ENCODE measurements around the gene FGFR1OP2. TPM values are rescaled to one million over a fixed set of nuclear protein-coding genes. Genes with fewer than 3 reads are reported as not detected.

Gene FGFR1OP2
- total RNA-seq, 2 experiments from 2014 or later = 72.4 to 75.1 TPM

DNA sequence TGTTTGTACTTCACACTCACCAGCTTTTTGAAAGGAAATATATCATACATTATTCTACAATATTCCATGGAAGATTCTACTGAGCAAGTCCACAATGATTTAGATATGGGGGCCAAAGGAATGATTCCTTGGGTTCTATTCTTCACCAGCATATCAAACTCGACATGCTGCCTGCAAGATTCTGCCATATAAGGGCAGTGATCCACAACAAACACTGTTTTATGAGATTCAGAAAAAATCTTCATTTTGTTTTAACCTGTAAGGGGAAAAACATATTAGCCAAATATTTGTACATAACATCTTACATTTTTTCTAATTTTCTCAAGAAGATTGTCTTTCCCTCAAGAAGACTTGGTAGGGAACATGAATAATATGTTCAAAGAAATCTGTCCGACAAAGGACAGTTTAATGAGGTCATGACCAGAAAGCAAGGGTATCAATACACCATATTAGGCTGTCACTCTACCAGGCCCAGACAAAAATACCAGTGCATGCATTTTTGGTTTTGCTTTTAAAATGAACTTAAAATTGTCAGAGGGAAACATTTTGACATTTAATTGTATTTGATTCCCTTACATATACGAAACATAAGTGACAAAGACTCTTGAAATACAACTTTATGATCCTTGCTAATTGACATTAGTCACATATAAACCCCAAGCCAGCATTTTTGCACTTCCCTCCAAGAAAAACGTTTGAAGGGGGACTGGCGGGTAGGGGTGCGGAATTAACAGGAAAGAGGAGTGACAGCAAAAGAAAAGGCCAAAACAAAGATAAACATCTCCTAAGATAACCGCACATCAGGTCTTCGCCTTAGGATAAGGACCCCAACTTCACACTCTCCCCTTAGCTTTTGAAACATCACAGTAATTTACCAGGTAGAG is 1.5 kb upstream of the FGFR1OP2 start:
- ATAC-seq (no peak), DNase-seq (peak; percentile 32)
- ChIA-PET POLR2A (interaction anchor here (0.9 to 1.7 kb wide), 3 partner anchors 77 to 84 kb away, joined by 3 to 5 read pairs (median 4); partner anchors contain the start of gene TM7SF3), CTCF (interaction anchor here (1.0 to 2.8 kb wide), 5 partner anchors 35 to 79 kb away, joined by 3 to 12 read pairs (median 6); partner anchors contain the start of gene TM7SF3)
- intact Hi-C loops (cut with micrococcal nuclease) = loop anchor here (2.0 to 5.0 kb wide), 2 partner anchors 36 to 78 kb away; partner anchors contain the start of gene TM7SF3
- Mint-ChIP-seq H3K4me1 (ENCODE audit: low read depth) (peaks cover 52% of the 10 kb centered on the region), H3K36me3 (ENCODE audit: low read depth) (peaks cover 53% of the 10 kb centered on the region), H3K4me3 (peak overlapping the region; percentile 98), H3K27me3 (no peaks in the 10 kb centered on the region), H3K27ac (peak overlapping the region; percentile 99), H3K9me3 (no peaks in the 10 kb centered on the region)
- TF ChIP-seq, protein P1, sequence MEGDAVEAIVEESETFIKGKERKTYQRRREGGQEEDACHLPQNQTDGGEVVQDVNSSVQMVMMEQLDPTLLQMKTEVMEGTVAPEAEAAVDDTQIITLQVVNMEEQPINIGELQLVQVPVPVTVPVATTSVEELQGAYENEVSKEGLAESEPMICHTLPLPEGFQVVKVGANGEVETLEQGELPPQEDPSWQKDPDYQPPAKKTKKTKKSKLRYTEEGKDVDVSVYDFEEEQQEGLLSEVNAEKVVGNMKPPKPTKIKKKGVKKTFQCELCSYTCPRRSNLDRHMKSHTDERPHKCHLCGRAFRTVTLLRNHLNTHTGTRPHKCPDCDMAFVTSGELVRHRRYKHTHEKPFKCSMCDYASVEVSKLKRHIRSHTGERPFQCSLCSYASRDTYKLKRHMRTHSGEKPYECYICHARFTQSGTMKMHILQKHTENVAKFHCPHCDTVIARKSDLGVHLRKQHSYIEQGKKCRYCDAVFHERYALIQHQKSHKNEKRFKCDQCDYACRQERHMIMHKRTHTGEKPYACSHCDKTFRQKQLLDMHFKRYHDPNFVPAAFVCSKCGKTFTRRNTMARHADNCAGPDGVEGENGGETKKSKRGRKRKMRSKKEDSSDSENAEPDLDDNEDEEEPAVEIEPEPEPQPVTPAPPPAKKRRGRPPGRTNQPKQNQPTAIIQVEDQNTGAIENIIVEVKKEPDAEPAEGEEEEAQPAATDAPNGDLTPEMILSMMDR (IDR thresholded peaks at IDR 0.05) = no peak

- TF ChIP-seq, protein P1 (IDR thresholded peaks at IDR 0.05) = no peak
- peaks cover 51% of the 10 kb centered on the region for H3K4me1 Mint-ChIP-seq (ENCODE audit: low read depth)
Observed at GRCh38 chr12:26937443-26937862, 817 bp upstream of the FGFR1OP2 start.

GRCh38 chr12:26938701-26939062 is 412 bp downstream of the FGFR1OP2 start:
- ChIA-PET CTCF (interaction anchor here (0.5 to 1.6 kb wide), 2 partner anchors 33 to 76 kb away, joined by 3 to 11 read pairs; partner anchors contain the start of gene TM7SF3), POLR2A (interaction anchor here (1.0 kb wide), 1 partner anchor 12 kb away, joined by 3 read pairs; no protein-coding TSS in a partner anchor)
- H3K36me3 Mint-ChIP-seq (ENCODE audit: low read depth) = peaks cover 41% of the 10 kb centered on the region
- intact Hi-C loops (cut with micrococcal nuclease) = loop anchor here (5.0 kb wide), 1 partner anchor 34 kb away; no protein-coding TSS in a partner anchor
- H3K9me3 Mint-ChIP-seq = no peaks in the 10 kb centered on the region
- no peaks in the 10 kb centered on the region for H3K27me3 Mint-ChIP-seq
- ATAC-seq (peak; percentile 1), DNase-seq (peak; percentile 45)
- TF ChIP-seq, protein P1 (IDR thresholded peaks at IDR 0.05) = no peak
- H3K27ac Mint-ChIP-seq = peak overlapping the region; percentile 99
- peaks cover 50% of the 10 kb centered on the region for H3K4me1 Mint-ChIP-seq (ENCODE audit: low read depth)
- peak overlapping the region; percentile 98 for H3K4me3 Mint-ChIP-seq

More at GRCh38 chr12:26937443-26937862, 817 bp upstream of the FGFR1OP2 start:
- Mint-ChIP-seq H3K9me3 (no peaks in the 10 kb centered on the region), H3K36me3 (ENCODE audit: low read depth) (peaks cover 46% of the 10 kb centered on the region), H3K27me3 (no peaks in the 10 kb centered on the region), H3K4me3 (peak overlapping the region; percentile 98), H3K27ac (peak overlapping the region; percentile 99)
- ATAC-seq (no peak), DNase-seq (no peak)
- CTCF ChIA-PET = interaction anchor here (1.2 to 2.8 kb wide), 2 partner anchors 77 to 78 kb away, joined by 6 to 12 read pairs; partner anchors contain the start of gene TM7SF3
- intact Hi-C loops (cut with micrococcal nuclease) = loop anchor here (2.0 to 5.0 kb wide), 2 partner anchors 35 to 77 kb away; partner anchors contain the start of gene TM7SF3
- POLR2A ChIA-PET = interaction anchor here (0.9 to 1.0 kb wide), 2 partner anchors 76 to 83 kb away, joined by 3 to 4 read pairs; partner anchors contain the start of gene TM7SF3

GRCh38 chr12:26939192-26939832 is 1.0 kb downstream of the FGFR1OP2 start:
- Mint-ChIP-seq H3K27ac (peak overlapping the region; percentile 99), H3K36me3 (ENCODE audit: low read depth) (peaks cover 41% of the 10 kb centered on the region), H3K4me1 (ENCODE audit: low read depth) (peaks cover 52% of the 10 kb centered on the region), H3K9me3 (no peaks in the 10 kb centered on the region), H3K4me3 (peak overlapping the region; percentile 98), H3K27me3 (no peaks in the 10 kb centered on the region)
- CTCF ChIA-PET = interaction anchor here (0.5 to 1.6 kb wide), 2 partner anchors 33 to 75 kb away, joined by 3 to 11 read pairs; partner anchors contain the start of gene TM7SF3
- TF ChIP-seq, protein P1 (IDR thresholded peaks at IDR 0.05) = no peak
- intact Hi-C loops (cut with micrococcal nuclease) = loop anchor here (5.0 kb wide), 1 partner anchor 33 kb away; no protein-coding TSS in a partner anchor
- DNase-seq (no peak), ATAC-seq (no peak)
- POLR2A ChIA-PET = interaction anchor here (1.0 kb wide), 1 partner anchor 13 kb away, joined by 3 read pairs; no protein-coding TSS in a partner anchor

Data from activated CD8-positive, alpha-beta T cell treated with anti-CD3 and anti-CD28 coated beads for 36 hours (primary cell).